Adrenal gland (tissue), 12 donors: ENCODE data around the gene A1BG. TPM values are rescaled to one million over a fixed set of nuclear protein-coding genes. Genes with fewer than 3 reads are reported as not detected.

Source experiments
- DNase-seq, 7 donors: peaks; one replicate each; pipeline ENCODE4 v3.0.0-alpha.2; 2019 to 2020
- H3K27ac ChIP-seq, 5 donors: fragments of 200-600 bp; sonication (generic) in 4 of 5; 1 replicate in 3 of 5; 2 replicates in 2 of 5; pipeline versions ENCODE4 v1.5.1 to v1.8.0; 2016 to 2020; ENCODE audit warnings: mild to moderate bottlenecking in 1 of 5
- H3K27me3 ChIP-seq: fragments of 200-600 bp; 2 replicates; pipeline ENCODE4 v1.8.0; 2021
- H3K36me3 ChIP-seq, 2 donors: fragments of 200-600 bp; replicated peaks in 1 of 2; 1 replicate in 1 of 2; 2 replicates in 1 of 2; pipeline versions ENCODE4 v1.5.1 to v1.8.0; 2018 to 2022
- H3K4me1 ChIP-seq, 2 donors: fragments of 200-600 bp; replicated peaks in 1 of 2; 1 replicate in 1 of 2; 2 replicates in 1 of 2; pipeline versions ENCODE4 v1.5.1 to v1.8.0; 2018 to 2021
- H3K4me3 ChIP-seq, 4 donors: fragments of 200-600 bp; sonication (generic) in 3 of 4; one replicate each; pipeline ENCODE4 v1.5.1; 2016 to 2018
- H3K9me3 ChIP-seq, 3 donors: fragments of 200-600 bp; sonication (generic) in 1 of 3; replicated peaks in 1 of 3; 1 replicate in 2 of 3; 2 replicates in 1 of 3; pipeline versions ENCODE4 v1.5.1 to v1.8.0; 2016 to 2021
- POLR2A ChIP-seq, 2 donors: fragments of 450-650 bp; IDR thresholded peaks; one replicate each; pipeline ENCODE4 v1.6.1; 2017; ENCODE audit warnings: antibody characterized with exemption in 2 of 2, mild to moderate bottlenecking in 2 of 2, moderate library complexity in 1 of 2
- WGBS, 4 donors: extraction: QIAGEN DNeasy Blood & Tissue Kit in 2 of 4; methylation state at CpG; one replicate each; pipeline versions ENCODE4 v1.1.5 to v1.1.7; 2013 to 2017; 5-methylcytosine and 5-hydroxymethylcytosine counted together
- intact Hi-C, 2 donors: fragments of 100-400 bp; cut with DNase I; formaldehyde crosslinking; loops; one replicate each; pipeline versions ENCODE4 v1.14.1 to v1.15.0; 2022 to 2023
- polyA plus RNA-seq, 3 donors: library from polyadenylated mRNA; stranded (reverse); fragments of 200-250 nt in 2 of 3; fragments of 350-450 nt in 1 of 3; fragmentation: Illumina TruSeq in 1 of 3; extraction: RNeasy Lipid Tissue Mini Kit (QIAGEN cat#74804) in 1 of 3; gene quantifications; one replicate each; pipeline ENCODE4 v1.2.3, GENCODE V29; 2013 to 2014
- total RNA-seq, 9 donors: library from RNA; depleted of rRNA in 4 of 9; stranded (reverse); fragments of >200 nt in 4 of 9; fragments of 120-200 nt in 1 of 9; fragmentation: NEBNext Ultra II Directional in 1 of 9; extraction: Animal tissue kit (Norgen Biotek cat#: 25700) in 1 of 9; gene quantifications; one replicate each; pipeline versions ENCODE4 v1.1.0 to v1.2.4, GENCODE V29; 2013 to 2023
- TF ChIP-seq, protein P1 (sequence below), 6 experiments: fragments of 450-650 bp in 4 of 6; fragments of 200-600 bp in 2 of 6; sonication (generic) in 1 of 6; IDR thresholded peaks; 1 replicate in 5 of 6; 2 replicates in 1 of 6; pipeline versions ENCODE4 v1.5.1 to v1.8.0; 2016 to 2021; ENCODE audit warnings: antibody characterized with exemption in 6 of 6, mild to moderate bottlenecking in 2 of 6, moderate library complexity in 1 of 6
- donor health status: healthy with polysubstance abuse.
- donor health status: Bipolar disorder and iron deficiency.
- donor health status: DM: yes; HTN: yes; CAD: no.
- donor health status: DM: no; HTN: no; CAD: no.
- donor health status: DM: no; HTN: no; CAD: no.
- donor health status: DM: yes; HTN: yes; CAD: no.

The A1BG gene
- total and polyA plus RNA-seq, 12 donors, result 0.39 to 41.3 (median 6.6) TPM; not detected in 1

- no peak overlapping the region for H3K27ac ChIP-seq
- intact Hi-C loops, result no loop called here
- no peak for TF ChIP-seq POLR2A (IDR thresholded peaks at IDR 0.05)
- TF ChIP-seq, protein P1, sequence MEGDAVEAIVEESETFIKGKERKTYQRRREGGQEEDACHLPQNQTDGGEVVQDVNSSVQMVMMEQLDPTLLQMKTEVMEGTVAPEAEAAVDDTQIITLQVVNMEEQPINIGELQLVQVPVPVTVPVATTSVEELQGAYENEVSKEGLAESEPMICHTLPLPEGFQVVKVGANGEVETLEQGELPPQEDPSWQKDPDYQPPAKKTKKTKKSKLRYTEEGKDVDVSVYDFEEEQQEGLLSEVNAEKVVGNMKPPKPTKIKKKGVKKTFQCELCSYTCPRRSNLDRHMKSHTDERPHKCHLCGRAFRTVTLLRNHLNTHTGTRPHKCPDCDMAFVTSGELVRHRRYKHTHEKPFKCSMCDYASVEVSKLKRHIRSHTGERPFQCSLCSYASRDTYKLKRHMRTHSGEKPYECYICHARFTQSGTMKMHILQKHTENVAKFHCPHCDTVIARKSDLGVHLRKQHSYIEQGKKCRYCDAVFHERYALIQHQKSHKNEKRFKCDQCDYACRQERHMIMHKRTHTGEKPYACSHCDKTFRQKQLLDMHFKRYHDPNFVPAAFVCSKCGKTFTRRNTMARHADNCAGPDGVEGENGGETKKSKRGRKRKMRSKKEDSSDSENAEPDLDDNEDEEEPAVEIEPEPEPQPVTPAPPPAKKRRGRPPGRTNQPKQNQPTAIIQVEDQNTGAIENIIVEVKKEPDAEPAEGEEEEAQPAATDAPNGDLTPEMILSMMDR (IDR thresholded peaks at IDR 0.05), result no peak
- no peaks in the 10 kb centered on the region for H3K9me3 ChIP-seq
- peaks cover 0 to 21% of the 10 kb centered on the region in 2 donors for H3K36me3 ChIP-seq
- H3K4me3 ChIP-seq, result no peak overlapping the region
- 89 to 100% (median 91%) methylated on average over 1 of the region's 1 CpG for WGBS, 4 donors
- H3K27me3 ChIP-seq, result no peaks in the 10 kb centered on the region
- H3K4me1 ChIP-seq, result peaks cover 0 to 7% of the 10 kb centered on the region in 2 donors
- no peak for DNase-seq
Measured at GRCh38 chr19:58332697-58333096, 20.6 kb downstream of the A1BG start.

GRCh38 chr19:58330458-58330857 lies 22.8 kb downstream of the A1BG start:
- peak in 2 of 7 donors; percentile 25 to 33 for DNase-seq
- intact Hi-C loops, result no loop called here
- Histone ChIP-seq H3K9me3 (no peaks in the 10 kb centered on the region), H3K27ac (peak overlapping the region in 1 of 5 donors; percentile 5), H3K4me3 (no peak overlapping the region), H3K27me3 (no peaks in the 10 kb centered on the region), H3K4me1 (peaks cover 0 to 20% of the 10 kb centered on the region in 2 donors), H3K36me3 (peaks cover 0 to 9% of the 10 kb centered on the region in 2 donors)
- TF ChIP-seq POLR2A (IDR thresholded peaks at IDR 0.05), result no peak
- TF ChIP-seq, protein P1 (IDR thresholded peaks at IDR 0.05), result no peak
- WGBS, 4 donors, result 68 to 89% (median 89%) methylated on average over 4 of the region's 4 CpGs

DNA sequence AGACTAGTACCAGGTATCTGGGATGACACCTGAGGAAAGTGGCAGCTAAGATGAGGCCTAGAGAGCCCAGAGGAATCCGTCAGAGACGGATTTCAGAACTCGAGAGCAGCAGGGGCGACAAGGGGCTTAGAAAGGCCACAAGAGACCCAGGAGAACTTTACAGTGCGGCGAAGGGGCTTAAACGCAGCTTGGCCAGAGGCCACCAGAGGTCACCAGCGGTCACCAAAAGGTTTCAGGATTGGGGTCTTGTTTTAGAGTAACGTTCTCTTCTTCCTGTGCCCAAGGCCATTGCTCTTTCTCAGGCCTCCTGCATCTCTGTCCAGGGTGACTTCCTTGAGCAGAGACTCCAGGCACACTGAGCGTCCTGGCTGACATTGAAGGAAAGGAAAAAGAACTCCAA lies 24.3 kb downstream of the A1BG start:
- no peak for TF ChIP-seq POLR2A (IDR thresholded peaks at IDR 0.05)
- TF ChIP-seq, protein P1 (IDR thresholded peaks at IDR 0.05), result no peak
- no peak for DNase-seq
- Histone ChIP-seq H3K36me3 (peaks cover 0 to 4% of the 10 kb centered on the region in 2 donors), H3K27ac (no peak overlapping the region), H3K4me1 (peaks cover 0 to 23% of the 10 kb centered on the region in 2 donors), H3K9me3 (no peaks in the 10 kb centered on the region), H3K27me3 (no peaks in the 10 kb centered on the region), H3K4me3 (no peak overlapping the region)
- WGBS, 4 donors, result 66 to 75% (median 69%) methylated on average over 10 of the region's 10 CpGs
- intact Hi-C loops, result no loop called here

DNA sequence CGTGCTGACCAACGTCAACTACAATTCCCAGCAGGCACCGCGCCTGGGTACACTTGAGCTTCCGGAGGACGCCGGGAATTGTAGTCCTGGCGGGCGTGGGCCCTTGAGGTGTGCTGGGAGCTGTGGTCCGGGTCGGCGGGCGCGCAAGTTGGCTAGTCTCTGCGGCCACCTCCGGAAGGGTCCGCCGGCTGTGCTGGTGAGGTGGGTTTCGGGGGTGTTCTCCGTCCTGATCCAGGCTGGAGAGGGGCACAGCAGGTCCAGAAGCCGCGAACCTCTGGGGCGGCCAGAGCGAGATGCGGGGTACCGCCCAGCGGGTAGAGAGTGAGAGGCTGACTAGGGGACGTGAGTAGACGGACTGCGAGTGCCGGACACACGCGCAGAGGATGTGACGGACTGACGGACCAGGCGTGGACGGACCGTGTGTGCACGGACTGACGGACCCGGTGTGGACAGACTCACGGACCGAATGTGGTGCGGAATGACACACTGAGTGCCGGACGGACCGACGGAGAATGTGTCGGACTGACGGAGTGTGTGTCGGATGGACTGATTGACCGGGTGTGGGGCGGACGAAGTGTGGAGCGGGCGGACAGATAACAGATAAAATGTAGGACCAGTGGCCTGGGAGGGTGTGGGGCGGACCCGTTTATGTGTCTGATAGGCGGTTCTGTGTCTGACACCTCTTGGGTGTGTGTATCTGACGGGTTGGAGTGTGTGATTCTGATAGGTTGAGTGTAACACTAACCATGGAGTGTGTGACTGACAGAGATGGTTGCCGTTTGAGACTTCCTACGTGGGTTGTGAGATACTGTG lies 26.2 kb downstream of the A1BG start, which contains the start of gene ZSCAN22:
Gene ZSCAN22, plus strand, starts transcription at position 81 of the 813 bp plus-strand sequence. CDS start 7,809 bp downstream, outside the sequence.
- intact Hi-C loops, result no loop called here
- H3K36me3 ChIP-seq, result peaks cover 0 to 4% of the 10 kb centered on the region in 2 donors
- peak within 1 kb of the TSS; percentile 40 to 89 (median 64) for H3K4me3 ChIP-seq
- TF ChIP-seq, protein P1 (IDR thresholded peaks at IDR 0.05), result no peak
- peak; percentile 48 to 66 for TF ChIP-seq POLR2A (IDR thresholded peaks at IDR 0.05)
- H3K9me3 ChIP-seq, result no peaks in the 10 kb centered on the region
- 0 to 1% (median 0%) methylated on average over 35 to 62 of the region's 62 CpGs for WGBS, 4 donors
- DNase-seq, result peak; percentile 96 to 99 (median 97)
- peaks cover 0 to 23% of the 10 kb centered on the region in 2 donors for H3K4me1 ChIP-seq
- H3K27ac ChIP-seq, result peak within 1 kb of the TSS; percentile 78 to 96 (median 90)
- H3K27me3 ChIP-seq, result no peaks in the 10 kb centered on the region
